Glomerular visceral epithelial cell (primary cell): Measurements from ENCODE around the gene SREBF1.

Source experiments
- DNase-seq: peaks from one replicate; pipeline ENCODE4 v3.0.0-alpha.2; 2016; ENCODE audit errors: extremely low spot score

Gene SREBF1

DNA sequence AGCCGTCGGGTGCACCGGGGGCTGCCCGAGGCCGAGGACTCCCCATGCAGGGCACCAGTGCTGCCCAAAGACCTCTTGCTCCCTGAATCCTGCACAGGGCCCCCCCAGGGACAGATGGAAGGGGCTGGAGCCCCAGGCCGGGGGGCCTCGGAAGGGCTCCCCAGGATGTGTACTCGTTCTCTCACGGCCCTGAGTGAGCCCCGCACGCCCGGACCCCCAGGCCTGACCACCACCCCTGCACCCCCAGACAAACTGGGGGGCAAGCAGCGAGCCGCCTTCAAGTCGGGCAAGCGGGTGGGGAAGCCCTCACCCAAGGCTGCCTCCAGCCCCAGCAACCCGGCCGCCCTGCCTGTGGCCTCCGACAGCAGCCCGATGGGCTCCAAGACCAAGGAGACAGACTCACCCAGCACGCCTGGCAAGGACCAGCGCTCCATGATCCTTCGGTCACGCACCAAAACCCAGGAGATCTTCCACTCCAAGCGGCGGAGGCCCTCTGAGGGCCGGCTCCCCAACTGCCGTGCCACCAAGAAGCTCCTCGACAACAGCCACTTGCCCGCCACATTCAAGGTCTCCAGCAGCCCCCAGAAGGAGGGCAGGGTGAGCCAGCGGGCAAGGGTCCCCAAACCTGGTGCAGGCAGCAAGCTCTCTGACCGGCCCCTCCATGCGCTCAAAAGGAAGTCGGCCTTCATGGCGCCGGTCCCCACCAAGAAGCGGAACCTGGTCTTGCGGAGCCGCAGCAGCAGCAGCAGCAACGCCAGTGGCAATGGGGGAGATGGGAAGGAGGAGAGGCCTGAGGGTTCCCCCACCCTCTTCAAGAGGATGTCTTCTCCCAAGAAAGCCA is 40.6 kb downstream of the SREBF1 start:
- no peak for DNase-seq

DNA sequence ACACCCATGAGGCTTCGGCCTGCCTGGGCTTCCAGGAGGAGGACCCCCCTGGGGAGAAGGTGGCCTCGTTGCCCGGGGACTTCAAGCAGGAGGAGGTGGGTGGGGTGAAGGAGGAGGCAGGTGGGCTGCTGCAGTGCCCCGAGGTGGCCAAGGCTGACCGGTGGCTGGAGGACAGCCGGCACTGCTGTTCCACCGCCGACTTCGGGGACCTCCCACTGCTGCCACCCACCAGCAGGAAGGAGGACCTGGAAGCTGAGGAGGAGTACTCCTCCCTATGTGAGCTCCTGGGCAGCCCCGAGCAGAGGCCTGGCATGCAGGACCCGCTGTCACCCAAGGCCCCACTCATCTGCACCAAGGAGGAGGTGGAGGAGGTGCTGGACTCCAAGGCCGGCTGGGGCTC is 41.5 kb downstream of the SREBF1 start:
- DNase-seq = no peak

DNA sequence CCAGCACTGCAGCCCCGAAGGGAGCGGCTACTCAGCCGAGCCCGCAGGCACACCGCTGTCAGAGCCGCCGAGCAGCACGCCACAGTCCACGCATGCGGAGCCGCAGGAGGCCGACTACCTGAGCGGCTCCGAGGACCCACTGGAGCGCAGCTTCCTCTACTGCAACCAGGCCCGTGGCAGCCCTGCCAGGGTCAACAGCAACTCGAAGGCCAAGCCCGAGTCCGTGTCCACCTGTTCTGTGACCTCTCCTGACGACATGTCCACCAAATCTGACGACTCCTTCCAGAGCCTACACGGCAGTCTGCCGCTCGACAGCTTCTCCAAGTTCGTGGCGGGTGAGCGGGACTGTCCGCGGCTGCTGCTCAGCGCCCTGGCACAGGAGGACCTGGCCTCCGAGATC is 42.4 kb downstream of the SREBF1 start:
- no peak for DNase-seq

DNA sequence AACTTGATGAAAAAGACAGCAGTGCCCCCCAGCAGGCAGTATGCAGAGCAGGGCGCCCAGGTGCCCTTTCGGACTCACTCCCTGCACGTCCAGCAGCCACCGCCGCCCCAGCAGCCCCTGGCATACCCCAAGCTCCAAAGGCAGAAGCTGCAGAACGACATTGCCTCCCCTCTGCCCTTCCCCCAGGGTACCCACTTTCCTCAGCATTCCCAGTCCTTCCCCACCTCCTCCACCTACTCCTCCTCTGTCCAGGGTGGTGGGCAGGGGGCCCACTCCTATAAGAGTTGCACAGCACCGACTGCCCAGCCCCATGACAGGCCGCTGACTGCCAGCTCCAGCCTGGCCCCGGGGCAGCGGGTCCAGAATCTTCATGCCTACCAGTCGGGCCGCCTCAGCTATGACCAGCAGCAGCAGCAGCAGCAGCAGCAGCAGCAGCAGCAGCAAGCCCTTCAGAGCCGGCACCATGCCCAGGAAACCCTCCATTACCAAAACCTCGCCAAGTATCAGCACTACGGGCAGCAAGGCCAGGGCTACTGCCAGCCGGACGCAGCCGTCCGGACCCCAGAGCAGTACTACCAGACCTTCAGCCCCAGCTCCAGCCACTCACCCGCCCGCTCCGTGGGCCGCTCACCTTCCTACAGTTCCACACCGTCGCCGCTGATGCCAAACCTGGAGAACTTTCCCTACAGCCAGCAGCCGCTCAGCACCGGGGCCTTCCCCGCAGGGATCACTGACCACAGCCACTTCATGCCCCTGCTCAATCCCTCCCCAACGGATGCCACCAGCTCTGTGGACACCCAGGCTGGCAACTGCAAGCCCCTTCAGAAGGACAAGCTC is 43.2 kb downstream of the SREBF1 start:
- DNase-seq = no peak

DNA sequence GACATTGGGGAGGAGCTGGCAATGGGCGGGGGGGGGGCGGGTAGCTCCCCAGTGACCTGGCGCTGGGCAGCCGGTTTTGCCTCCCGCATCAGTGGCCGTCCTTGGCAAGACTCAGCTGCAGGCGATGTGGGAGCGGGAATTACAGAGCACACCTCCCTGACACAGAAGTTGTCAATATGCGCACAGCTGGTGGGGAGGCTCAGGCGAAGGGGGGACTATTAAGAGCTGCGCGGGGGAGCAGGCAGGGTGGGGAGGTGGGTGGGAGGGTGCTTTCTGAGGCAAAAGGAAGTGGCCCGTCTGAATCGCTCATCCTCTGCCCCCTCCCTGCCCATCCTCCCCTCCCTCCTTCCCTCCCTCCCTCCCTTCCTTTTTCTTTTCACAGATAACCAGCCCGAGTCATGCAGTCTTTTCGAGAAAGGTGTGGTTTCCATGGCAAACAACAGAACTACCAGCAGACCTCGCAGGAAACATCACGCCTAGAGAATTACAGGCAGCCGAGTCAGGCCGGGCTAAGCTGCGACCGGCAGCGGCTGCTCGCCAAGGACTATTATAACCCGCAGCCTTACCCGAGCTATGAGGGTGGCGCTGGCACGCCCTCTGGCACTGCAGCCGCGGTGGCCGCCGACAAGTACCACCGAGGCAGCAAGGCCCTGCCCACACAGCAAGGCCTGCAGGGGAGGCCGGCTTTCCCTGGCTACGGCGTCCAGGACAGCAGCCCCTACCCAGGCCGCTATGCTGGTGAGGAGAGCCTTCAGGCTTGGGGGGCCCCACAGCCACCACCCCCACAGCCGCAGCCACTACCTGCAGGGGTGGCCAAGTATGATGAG is 44.0 kb downstream of the SREBF1 start:
- DNase-seq = no peak

DNA sequence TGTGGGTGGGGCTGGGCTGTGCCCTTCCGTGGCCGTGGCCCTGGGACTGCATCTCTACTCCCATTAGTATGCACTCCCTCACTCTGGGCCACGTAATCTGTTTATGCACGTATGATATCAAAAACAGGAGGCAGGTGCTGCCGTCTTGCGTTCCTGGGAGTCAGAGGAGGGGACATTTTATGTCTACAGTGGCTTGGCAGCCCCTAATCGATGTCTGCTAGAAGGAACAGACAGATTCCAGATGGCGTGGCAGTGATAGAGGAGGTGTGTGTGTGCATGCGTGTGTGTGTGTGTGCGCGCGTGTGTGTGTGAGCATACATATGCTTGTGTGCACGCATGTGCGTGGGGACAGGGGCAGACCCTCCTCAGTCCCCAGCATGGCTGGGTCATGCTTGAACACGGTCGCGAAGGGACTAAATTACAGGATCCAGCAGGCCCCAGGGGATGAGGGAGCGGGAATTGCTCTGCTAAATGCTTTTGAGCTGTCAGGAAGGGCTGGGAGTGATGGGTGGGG is 44.7 kb downstream of the SREBF1 start:
- no peak for DNase-seq

DNA sequence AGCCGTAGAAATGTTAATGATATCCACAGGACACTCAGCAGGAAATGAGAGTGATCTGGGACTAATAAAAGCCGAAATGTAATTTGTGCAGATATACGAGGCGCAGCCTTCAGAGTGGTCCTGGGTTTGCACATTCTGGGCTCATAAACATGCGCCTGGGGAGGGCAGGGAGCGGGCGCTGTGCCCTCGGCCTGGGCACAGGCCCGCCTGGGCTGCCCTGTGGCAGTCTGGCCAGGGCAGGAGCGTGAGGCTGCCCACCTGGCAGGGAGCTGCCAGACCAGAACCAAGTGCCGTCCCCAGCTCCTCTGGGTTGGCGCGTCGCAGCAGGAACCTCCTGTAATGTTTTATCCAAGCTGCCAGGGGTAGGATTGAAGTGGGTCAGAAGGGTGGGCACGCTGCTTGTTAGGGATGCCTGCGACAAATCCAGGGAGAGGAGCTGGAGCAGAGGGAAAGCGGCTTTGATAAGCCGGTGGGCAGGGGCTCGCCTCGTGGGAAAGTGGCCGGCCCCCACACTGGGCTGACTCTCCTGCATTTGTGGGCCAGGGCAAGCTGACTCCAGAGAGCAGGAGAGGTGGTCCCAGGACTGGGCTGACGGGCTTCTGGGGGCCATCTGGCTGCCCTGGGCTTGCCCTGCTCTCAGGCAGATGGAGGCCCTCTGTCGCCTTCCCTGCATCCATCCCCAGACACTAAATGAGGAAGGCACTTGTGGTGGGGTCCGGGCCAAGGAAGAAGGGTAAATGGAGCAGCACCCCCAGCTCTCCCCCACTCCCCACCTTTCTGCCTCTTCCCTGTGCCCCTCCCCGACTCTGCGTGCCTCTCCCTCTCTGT is 45.9 kb downstream of the SREBF1 start:
- no peak for DNase-seq

DNA sequence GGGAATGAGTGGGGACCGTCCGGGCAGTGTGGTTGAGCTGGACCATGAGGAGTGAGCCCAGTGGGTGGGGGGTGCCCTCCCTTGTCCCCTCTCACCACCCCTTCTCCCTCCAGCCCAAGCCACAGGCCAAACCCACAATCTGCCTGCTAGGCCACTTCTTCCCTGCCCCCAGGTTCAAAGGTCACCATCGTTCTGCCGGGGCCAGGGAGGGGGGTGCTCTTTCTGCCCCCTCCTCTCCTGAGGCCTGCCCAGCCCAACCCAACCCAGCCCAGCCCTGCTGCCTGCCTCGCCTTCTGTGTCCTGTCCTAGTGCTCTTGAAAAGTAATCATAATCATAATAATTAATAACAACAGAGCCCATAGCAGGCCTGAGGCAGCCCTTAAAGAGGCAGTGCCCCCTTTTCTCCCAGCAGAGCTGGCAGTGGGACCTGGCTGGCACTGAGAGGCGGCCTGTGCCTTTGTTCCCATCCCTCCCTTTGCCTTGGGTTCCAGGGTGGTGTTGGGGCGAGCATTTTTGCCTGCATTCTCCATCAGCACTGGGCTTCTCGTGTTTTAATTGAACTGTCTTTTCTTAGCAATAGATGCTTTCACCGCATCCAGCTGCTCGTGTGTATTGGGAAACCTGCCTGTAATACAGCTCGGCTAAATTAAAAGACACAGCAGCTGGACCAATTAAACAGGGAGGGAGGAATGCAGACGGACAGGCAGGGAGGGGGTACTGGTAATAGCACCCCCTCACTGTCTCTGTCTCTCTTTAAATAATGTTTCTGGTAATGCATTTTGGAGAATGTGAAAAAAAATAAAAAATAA is 46.8 kb downstream of the SREBF1 start:
- DNase-seq = no peak

DNA sequence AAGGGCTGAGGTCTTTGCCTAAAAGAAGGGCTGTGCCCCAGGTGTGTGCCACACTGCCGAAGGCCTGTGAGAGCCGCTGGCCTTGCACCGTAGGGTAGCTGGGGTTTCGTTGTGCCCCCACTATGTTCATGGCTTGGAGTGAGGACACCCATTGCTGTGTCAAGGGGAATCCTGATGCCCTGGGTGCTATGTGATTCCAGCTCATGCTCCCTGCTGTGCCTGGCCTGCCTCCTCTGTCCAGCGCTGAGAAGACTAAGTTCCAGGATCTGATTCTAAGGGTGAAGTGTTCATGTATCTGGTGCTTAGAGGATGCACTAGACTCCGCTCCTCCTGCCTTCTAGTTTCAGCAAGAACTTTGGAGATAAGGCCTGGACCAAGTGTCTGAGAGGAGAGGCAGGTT is 47.4 kb downstream of the SREBF1 start:
- no peak for DNase-seq

DNA sequence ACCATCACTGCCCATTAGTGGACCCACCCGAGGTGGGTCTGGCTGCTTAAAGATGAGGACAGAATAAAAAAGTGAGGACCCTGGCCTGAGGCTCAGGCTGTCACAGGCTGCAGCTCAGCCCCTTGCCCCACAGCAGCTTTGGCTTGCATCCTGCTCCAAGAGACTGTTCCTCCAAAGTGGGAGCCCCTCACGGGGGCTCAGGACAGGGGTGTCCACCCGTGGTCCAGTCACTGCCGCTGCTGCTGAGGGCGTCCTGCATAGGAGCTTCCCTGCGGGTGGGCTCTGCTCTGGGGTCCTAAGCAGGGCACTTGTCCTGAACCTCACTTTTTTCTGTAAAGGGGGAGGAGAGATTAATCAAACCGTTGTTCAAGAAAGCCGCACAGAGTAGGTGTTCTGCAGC is 47.8 kb downstream of the SREBF1 start:
- DNase-seq = no peak

DNA sequence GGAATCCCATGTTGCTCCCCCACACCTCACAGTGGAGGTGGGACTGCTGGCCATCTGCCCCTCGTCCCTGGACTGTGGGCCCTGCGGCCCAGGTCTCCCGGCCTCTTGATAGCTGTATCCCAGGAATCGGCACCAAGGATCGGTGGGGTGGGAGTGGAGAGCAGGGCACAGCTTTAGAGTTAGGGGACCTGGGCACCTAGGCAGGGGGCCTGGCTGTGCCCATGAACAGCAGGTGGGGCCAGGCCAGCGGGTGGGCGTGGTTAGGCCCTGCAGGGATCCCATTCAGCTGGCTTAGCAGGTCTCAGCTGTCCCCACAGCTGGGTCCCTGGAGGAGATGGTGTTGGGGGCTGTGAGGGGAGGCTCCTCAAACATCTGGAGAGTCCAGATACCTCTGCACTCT is 49.2 kb downstream of the SREBF1 start:
- DNase-seq = no peak

DNA sequence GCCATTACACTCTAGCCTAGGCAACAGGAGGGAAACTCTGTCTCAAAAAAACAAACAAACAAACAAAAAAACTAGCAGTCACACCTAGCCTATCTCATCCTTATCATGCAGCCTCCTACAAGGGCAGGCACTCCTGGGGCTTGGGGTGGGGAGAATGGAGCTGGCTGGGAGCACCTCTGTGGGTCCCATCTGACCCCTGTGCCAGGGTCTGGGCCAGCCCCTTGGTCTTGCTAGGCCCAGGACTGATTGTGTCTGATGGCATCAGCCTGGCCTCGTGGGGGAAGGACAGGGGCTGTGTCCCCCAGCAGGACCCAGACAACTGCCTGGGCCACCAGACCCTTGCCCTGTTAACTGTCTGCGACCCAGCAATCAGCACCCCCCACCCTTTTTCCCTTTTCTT is 49.8 kb downstream of the SREBF1 start:
- no peak for DNase-seq

DNA sequence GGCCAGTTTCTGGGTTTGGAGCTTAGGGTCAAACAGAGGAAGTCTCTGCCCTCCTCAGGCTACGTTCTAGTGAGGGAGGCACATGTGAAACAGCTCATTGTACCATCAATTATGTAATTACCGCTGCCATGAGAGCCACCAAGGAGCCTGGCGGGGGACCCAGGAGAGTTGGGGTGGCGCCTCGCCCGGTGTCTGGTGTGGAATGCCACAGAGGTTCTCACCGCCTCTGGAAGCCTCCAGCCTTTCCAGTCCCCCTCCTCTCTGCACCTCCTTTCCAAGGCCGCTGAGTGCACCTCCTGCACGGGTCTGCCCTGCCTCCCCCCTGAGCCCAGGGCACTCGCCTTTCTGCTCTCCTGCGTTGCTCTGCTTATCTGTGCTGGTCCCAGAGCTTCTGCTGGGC is 51.4 kb downstream of the SREBF1 start:
- no peak for DNase-seq

DNA sequence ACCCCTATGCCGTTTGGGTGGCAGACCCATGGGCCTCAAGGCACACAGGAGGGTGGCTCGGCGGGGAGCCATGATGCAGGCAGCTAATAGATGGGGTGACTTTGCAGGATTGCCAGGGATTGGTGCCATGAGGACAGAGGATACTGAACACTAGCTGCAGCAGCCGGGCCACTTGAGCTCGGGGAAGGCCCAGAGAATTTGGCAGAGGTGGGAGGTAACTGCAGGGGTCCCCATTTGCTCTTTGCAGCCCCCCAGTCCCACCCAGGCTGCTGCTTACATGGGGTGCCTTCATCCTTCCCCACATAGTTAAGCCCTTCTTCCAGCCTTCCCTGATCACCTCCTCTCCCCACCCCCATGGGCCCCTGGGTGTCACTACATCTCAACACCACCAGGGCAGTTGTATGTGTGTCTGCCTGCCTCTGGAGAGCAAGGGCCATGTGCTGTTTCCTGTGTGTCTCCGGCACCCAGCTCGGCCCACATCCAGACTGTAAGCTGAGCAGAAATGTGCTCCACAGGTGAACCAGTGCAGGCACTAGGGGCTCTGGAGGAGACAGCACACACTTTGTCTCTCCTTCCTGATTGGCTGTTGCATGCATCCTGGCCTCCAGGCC is 52.0 kb downstream of the SREBF1 start:
- DNase-seq = no peak

DNA sequence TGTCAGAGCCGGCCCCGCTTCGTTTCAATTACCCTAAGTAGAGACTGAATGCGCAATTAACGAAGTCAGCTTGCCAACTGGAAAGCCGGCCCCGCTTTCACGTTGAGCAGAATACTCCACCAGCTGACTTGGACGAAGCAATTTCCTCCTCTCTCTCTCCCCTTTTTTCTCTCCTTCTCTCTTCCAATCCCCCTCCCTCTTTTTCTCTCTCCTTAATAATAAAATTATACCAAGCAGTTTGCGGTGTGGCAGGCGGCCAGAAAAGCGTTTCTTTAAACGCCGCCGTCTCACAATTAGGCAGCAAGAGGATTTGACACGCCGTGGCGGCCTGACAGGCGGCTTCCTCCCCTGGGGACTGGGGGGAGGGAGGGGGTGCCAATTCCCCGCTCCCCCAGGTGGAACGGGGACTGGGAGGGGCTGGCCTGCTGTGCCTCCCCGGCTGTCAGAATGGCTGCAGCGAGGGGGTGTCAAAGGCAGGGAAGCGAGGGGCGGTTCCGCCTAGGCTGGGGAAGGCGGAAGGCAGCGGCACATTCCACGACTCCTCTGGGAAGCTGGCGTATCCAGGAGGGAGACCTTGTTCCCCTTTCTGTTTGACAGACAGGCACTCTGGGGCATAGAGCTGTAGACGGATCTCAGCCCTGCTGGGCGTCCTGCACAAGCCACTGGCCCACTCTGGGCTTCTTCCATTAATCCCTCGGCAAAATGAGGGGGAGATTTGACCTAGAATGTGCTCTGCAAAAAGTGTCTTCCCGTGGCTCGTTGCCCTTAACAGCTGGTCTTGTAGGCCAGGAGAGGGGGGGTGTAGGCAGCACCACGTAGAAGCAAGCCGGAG is 52.7 kb downstream of the SREBF1 start:
- no peak for DNase-seq

DNA sequence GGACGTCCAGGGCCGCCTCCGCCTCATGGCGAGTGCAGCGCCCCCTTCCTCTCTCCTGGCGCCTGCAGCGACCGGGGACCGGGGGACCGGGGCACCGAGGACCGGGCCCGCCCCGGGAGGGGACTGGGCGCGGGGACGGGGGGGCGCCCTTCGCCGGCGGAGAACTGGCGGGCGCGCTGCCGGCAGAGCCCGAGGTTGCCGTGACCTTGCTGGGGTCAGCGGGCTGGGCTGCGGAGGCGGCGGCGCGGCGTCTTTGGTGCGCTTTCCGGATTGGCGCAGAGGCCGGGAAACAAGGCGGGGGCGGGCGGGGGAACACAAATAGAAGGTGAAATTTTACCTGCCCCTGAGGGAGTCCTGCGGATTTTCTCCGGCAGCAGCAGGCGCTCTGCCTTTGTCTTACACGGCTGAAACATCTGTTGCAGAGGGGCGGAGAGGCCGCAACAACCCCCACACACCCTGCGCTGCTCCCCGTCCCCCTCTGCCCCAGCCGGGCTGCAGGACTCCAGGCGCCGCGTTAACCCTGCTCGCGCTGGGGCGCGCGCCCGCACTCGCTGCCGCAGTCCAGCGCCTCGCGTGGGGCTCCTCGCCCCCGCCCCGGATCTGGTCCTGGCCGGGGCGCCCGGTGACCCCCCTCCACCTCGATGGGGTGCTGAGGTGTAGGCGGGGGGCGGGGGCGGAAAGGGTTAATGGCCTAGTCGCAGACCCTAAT is 53.5 kb downstream of the SREBF1 start:
- DNase-seq = no peak

DNA sequence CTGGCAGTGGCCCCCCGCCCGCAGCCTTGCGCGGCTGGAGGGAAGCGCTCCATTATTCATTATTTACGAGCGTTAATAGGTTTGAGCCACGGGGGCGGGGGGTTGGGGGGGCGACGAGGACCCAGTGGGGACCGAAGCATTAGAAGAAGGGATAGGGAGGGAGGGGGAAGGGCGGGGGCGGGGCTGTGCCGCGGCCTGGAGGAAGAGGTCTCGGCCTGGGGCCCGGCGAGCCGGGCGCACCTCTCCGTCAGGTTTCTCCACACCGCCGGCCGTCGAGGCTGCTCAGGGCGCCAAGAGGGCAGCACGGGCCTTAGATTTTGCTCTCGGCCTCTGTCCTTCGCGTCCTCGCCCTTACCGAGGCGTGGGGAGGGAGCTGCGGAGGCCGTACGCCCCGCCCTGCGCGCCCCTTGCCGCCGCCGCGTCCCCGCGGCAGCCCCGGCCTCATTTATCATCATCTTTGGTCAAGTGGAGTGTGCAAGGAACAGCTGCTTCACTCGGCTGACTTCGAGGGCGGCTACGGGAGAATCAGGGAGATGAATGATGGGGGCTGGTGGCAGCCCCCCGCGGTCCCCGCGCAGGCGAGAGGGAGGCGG is 54.2 kb downstream of the SREBF1 start:
- no peak for DNase-seq
